NT2/D1 (cell line): ENCODE data around the gene CD2.

Experiments
- DNase-seq: peaks from one replicate; pipeline ENCODE4 v3.0.0-alpha.2; 2011; ENCODE audit warnings: low read depth, low spot score
- H3K27me3 ChIP-seq: 2 replicates; pipeline ENCODE4 v1.6.0; 2011; ENCODE audit warnings: mild to moderate bottlenecking; ENCODE audit not compliant: insufficient read length, insufficient read depth
- H3K36me3 ChIP-seq: 2 replicates; pipeline ENCODE4 v1.6.1; 2011; ENCODE audit warnings: mild to moderate bottlenecking, low read length, mixed read lengths; ENCODE audit not compliant: insufficient read depth, insufficient read length
- H3K4me1 ChIP-seq: 2 replicates; pipeline ENCODE4 v1.5.1; 2011; ENCODE audit not compliant: insufficient read depth, insufficient read length
- H3K4me3 ChIP-seq: 2 replicates; pipeline ENCODE4 v1.5.1; 2011; ENCODE audit warnings: low read depth; ENCODE audit not compliant: insufficient read length
- H3K9ac ChIP-seq: 2 replicates; pipeline ENCODE4 v1.6.0; 2011; ENCODE audit warnings: low read depth; ENCODE audit not compliant: insufficient read length
- H3K9me3 ChIP-seq: 2 replicates; pipeline ENCODE4 v1.5.1; 2011; ENCODE audit warnings: mild to moderate bottlenecking, low read length; ENCODE audit not compliant: insufficient read depth
- SUZ12 ChIP-seq: IDR thresholded peaks from 2 replicates; pipeline ENCODE4 v1.6.1; 2011; ENCODE audit not compliant: insufficient read length, insufficient read depth; ENCODE audit errors: extremely low read depth
- YY1 ChIP-seq: IDR thresholded peaks from 2 replicates; pipeline ENCODE4 v1.6.1; 2011; ENCODE audit not compliant: insufficient read length, insufficient read depth
- ZNF274 ChIP-seq: IDR thresholded peaks from 2 replicates; pipeline ENCODE4 v1.6.1; 2011; ENCODE audit warnings: mild to moderate bottlenecking, low read depth, low read length

The CD2 gene

DNA sequence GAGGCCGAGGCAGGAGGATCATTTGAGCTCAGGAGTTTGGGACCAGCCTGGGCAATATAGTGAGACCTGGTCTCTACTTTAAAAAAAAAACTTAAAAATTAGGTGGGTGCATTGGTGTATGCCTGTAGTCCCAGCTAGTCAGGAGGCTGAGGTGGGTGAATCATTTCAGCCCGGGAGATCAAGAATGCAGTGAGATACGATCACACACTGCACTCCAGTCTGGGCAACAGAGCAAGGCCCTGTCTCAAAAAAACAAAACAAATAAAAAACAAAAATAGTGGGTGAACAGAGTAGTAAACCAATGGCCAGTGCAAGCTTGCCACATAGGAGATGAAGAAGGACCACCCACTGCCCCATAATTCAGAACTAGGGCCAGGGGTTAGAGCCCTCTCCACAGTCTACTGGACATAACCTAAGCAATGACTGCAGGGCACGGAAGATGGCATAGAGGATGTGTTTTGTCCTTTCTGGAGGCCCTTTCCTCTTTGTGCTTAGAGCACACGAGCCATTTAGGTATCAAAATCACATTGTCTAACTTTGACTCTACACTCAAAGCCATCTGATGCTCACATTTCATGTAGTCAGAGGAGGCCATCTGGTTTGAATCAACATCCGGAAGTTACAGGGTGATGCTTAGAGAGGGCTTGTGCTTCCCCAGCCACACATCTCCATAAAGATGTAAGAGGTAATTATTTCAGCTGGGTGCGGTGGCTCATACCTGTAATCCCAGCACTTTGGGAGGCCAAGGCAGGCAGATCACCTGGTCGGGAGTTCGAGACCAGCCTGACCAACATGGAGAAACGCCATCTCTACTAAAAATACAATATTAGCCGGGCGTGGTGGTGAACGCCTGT is 12.6 kb downstream of the CD2 start:
- Histone ChIP-seq H3K4me3 (no peak overlapping the region), H3K27me3 (no peaks in the 10 kb centered on the region), H3K4me1 (no peaks in the 10 kb centered on the region), H3K36me3 (no peaks in the 10 kb centered on the region), H3K9me3 (peaks cover 18% of the 10 kb centered on the region), H3K9ac (no peak overlapping the region)
- TF ChIP-seq ZNF274 (no peak), SUZ12 (no peak), YY1 (no peak)
- DNase-seq, result no peak

GRCh38 chr1:116767782-116768382 is 13.7 kb downstream of the CD2 start:
- Histone ChIP-seq H3K9ac (no peak overlapping the region), H3K4me1 (no peaks in the 10 kb centered on the region), H3K4me3 (no peak overlapping the region), H3K27me3 (no peaks in the 10 kb centered on the region), H3K36me3 (no peaks in the 10 kb centered on the region), H3K9me3 (peaks cover 18% of the 10 kb centered on the region)
- DNase-seq, result no peak
- TF ChIP-seq ZNF274 (no peak), YY1 (no peak), SUZ12 (no peak)

DNA sequence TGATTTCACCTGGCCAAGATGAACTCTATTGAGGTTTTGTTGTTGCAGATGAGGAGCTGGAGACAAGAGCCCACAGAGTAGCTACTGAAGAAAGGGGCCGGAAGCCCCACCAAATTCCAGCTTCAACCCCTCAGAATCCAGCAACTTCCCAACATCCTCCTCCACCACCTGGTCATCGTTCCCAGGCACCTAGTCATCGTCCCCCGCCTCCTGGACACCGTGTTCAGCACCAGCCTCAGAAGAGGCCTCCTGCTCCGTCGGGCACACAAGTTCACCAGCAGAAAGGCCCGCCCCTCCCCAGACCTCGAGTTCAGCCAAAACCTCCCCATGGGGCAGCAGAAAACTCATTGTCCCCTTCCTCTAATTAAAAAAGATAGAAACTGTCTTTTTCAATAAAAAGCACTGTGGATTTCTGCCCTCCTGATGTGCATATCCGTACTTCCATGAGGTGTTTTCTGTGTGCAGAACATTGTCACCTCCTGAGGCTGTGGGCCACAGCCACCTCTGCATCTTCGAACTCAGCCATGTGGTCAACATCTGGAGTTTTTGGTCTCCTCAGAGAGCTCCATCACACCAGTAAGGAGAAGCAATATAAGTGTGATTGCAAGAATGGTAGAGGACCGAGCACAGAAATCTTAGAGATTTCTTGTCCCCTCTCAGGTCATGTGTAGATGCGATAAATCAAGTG is 14.3 kb downstream of the CD2 start:
- Histone ChIP-seq H3K9ac (no peak overlapping the region), H3K4me3 (no peak overlapping the region), H3K27me3 (no peaks in the 10 kb centered on the region), H3K36me3 (no peaks in the 10 kb centered on the region), H3K4me1 (no peaks in the 10 kb centered on the region), H3K9me3 (peaks cover 18% of the 10 kb centered on the region)
- DNase-seq, result no peak
- TF ChIP-seq ZNF274, result no peak
- no peak for TF ChIP-seq YY1
- no peak for TF ChIP-seq SUZ12

DNA sequence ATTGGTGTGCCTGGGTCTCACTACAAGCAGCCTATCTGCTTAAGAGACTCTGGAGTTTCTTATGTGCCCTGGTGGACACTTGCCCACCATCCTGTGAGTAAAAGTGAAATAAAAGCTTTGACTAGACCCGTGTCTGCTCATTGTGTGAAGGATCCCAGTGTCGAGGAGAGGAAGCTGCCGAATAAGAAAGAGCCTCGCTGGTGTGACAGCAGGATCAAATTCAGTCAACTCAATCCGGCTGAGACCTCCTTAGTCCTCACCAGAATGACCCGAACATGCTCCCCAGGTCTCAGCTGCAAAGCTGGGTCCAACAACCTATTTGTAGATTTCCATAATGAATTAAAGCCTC is 14.8 kb downstream of the CD2 start:
- peaks cover 18% of the 10 kb centered on the region for H3K9me3 ChIP-seq
- TF ChIP-seq SUZ12, result no peak
- no peak for TF ChIP-seq YY1
- no peak for TF ChIP-seq ZNF274
- H3K4me3 ChIP-seq, result no peak overlapping the region
- no peaks in the 10 kb centered on the region for H3K4me1 ChIP-seq
- H3K36me3 ChIP-seq, result no peaks in the 10 kb centered on the region
- no peak for DNase-seq
- no peak overlapping the region for H3K9ac ChIP-seq
- H3K27me3 ChIP-seq, result no peaks in the 10 kb centered on the region

GRCh38 chr1:116769561-116769977 is 15.3 kb downstream of the CD2 start:
- TF ChIP-seq YY1 (no peak), ZNF274 (no peak), SUZ12 (no peak)
- no peak overlapping the region for H3K9ac ChIP-seq
- no peaks in the 10 kb centered on the region for H3K27me3 ChIP-seq
- H3K9me3 ChIP-seq, result peaks cover 18% of the 10 kb centered on the region
- no peak overlapping the region for H3K4me3 ChIP-seq
- no peak for DNase-seq
- no peaks in the 10 kb centered on the region for H3K36me3 ChIP-seq
- H3K4me1 ChIP-seq, result no peaks in the 10 kb centered on the region

DNA sequence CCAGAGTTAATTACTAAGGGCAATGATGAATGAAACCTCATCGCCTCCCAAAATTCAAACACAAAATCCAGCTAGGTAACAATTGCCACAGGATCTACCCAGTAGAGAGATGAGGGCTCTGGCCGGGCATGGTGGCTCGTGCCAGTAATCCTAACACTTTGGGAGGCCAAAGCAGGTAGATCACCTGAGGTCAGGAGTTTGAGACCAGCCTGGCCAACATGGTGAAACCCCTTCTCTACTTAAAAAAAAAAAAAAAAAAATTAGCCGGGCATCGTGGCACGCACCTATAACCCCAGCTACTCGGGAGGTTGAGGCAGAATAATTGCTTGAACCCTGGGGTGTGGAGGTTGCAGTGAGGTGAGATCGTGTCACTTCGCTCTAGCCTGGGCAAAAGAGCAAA is 15.8 kb downstream of the CD2 start:
- Histone ChIP-seq H3K36me3 (no peaks in the 10 kb centered on the region), H3K4me3 (no peak overlapping the region), H3K9ac (no peak overlapping the region), H3K27me3 (no peaks in the 10 kb centered on the region), H3K4me1 (no peaks in the 10 kb centered on the region), H3K9me3 (peaks cover 18% of the 10 kb centered on the region)
- no peak for TF ChIP-seq SUZ12
- no peak for DNase-seq

- TF ChIP-seq SUZ12, result no peak
- no peak for TF ChIP-seq ZNF274
- no peak for TF ChIP-seq YY1
- Histone ChIP-seq H3K4me1 (no peaks in the 10 kb centered on the region), H3K27me3 (no peaks in the 10 kb centered on the region), H3K4me3 (no peak overlapping the region), H3K9me3 (peaks cover 15% of the 10 kb centered on the region), H3K36me3 (no peaks in the 10 kb centered on the region), H3K9ac (no peak overlapping the region)
- no peak for DNase-seq
Observed at GRCh38 chr1:116770625-116771024, 16.4 kb downstream of the CD2 start.
